K562 (cell line): ENCODE results near the gene TMTC2. TPM values are rescaled to one million over a fixed set of nuclear protein-coding genes. Genes with fewer than 3 reads are reported as not detected.

Experiments used
- ATAC-seq: fragments of 200-7000 bp; cut with Tn5 transposase; 3 replicates; pipeline ENCODE4 v1.9.1; 2020; ENCODE audit warnings: moderate library complexity
- BruUV-seq: library from RNA; stranded (reverse); fragments of 400-500 nt; replicated peaks from 2 replicates; lab custom pipeline; 2021; lab: Mats Ljungman, UMichigan
- CTCF ChIA-PET: fragments of 300-600 bp; formaldehyde crosslinking; extraction: SDS; loops from one replicate; lab custom pipeline; 2021; ENCODE audit warnings: low intra/inter-chr PET ratio; lab: Yijun Ruan, JAX
- POLR2A ChIA-PET: fragments of 300-600, 350-650 bp; sonication (Branson Sonifier 250); formaldehyde crosslinking; extraction: SDS; loops from one replicate; lab custom pipeline; 2021; ENCODE audit warnings: antibody characterized with exemption, inconsistent platforms; lab: Yijun Ruan, JAX
- DNase-seq, 4 experiments: peaks; one replicate each; pipeline versions ENCODE4 v3.0.0 to v3.0.0-alpha.2; 2011 to 2018; ENCODE audit warnings: low spot score in 3 of 4, mixed read lengths in 3 of 4; ENCODE audit errors: extremely low read depth in 1 of 4
- FAIRE-seq: peaks from 2 replicates; lab custom pipeline; 2011; peaks lifted over from hg19 to GRCh38; lab: Jason Lieb, UNC
- H2AFZ ChIP-seq: 2 replicates; pipeline ENCODE4 v1.6.0; 2011; ENCODE audit warnings: low read depth, low read length, control low read depth, inconsistent platforms
- H3K27ac ChIP-seq: fragments of 200-600 bp; 3 replicates; pipeline ENCODE4 v1.8.0; 2011; ENCODE audit warnings: low read depth, mild to moderate bottlenecking, control low read depth, inconsistent platforms, low read length, moderate library complexity, mixed read lengths; ENCODE audit errors: extremely low read depth
- H3K27me3 ChIP-seq, 2 experiments: fragments of 300-600 bp in 1 of 2; 2 replicates in 1 of 2; 3 replicates in 1 of 2; pipeline versions ENCODE4 v1.6.0 to v1.8.0; 2011; ENCODE audit warnings: inconsistent platforms in 2 of 2, low read length in 2 of 2, mild to moderate bottlenecking in 1 of 2, mixed read lengths in 1 of 2, moderate library complexity in 1 of 2; ENCODE audit not compliant: control insufficient read depth in 2 of 2, insufficient read depth in 2 of 2
- H3K36me3 ChIP-seq: fragments of 300-600 bp; 3 replicates; pipeline ENCODE4 v1.8.0; 2011; ENCODE audit warnings: mild to moderate bottlenecking, low read length, inconsistent platforms; ENCODE audit not compliant: control insufficient read depth, insufficient read depth
- H3K4me1 ChIP-seq, 2 experiments: fragments of 200-600 bp in 1 of 2; replicated peaks in 1 of 2; 2 replicates in 1 of 2; 3 replicates in 1 of 2; pipeline versions ENCODE4 v1.5.1 to v1.8.0; 2011; ENCODE audit warnings: inconsistent platforms in 2 of 2, low read length in 2 of 2, mild to moderate bottlenecking in 1 of 2, mixed read lengths in 1 of 2, moderate library complexity in 1 of 2; ENCODE audit not compliant: control insufficient read depth in 2 of 2, insufficient read depth in 2 of 2
- H3K4me2 ChIP-seq: 2 replicates; pipeline ENCODE4 v1.6.1; 2011; ENCODE audit warnings: low read length, control low read depth, inconsistent platforms, mixed read lengths; ENCODE audit not compliant: insufficient read depth
- H3K4me3 ChIP-seq: fragments of 200-600 bp; sonication (generic), shearing (Covaris generic); 2 replicates; pipeline ENCODE4 v1.5.1; 2016; ENCODE audit warnings: control low read depth, inconsistent platforms
- H3K79me2 ChIP-seq: fragments of 200-600 bp; 3 replicates; pipeline ENCODE4 v1.8.0; 2011; ENCODE audit warnings: low read length, inconsistent platforms; ENCODE audit not compliant: control insufficient read depth, insufficient read depth
- H3K9ac ChIP-seq, 2 experiments: 2 replicates each; pipeline versions ENCODE4 v1.6.0 to v1.6.1; 2011; ENCODE audit warnings: low read depth in 2 of 2, low read length in 2 of 2, control low read depth in 1 of 2, inconsistent platforms in 1 of 2, mild to moderate bottlenecking in 1 of 2, mixed read lengths in 1 of 2; ENCODE audit not compliant: insufficient read depth in 1 of 2
- H3K9me1 ChIP-seq: one replicate; pipeline ENCODE4 v1.6.0; 2011; ENCODE audit warnings: inconsistent platforms, mild to moderate bottlenecking, low read length, moderate library complexity; ENCODE audit not compliant: control insufficient read depth, insufficient read depth
- H3K9me3 ChIP-seq: replicated peaks from 2 replicates; pipeline ENCODE4 v1.5.1; 2011; ENCODE audit warnings: low read depth, low read length, inconsistent platforms; ENCODE audit not compliant: control insufficient read depth, insufficient read depth
- H4K20me1 ChIP-seq: replicated peaks from 2 replicates; pipeline ENCODE4 v1.6.1; 2011; ENCODE audit warnings: low read length, inconsistent platforms, mixed read lengths; ENCODE audit not compliant: control insufficient read depth, insufficient read depth
- GTF3C2 ChIP-seq: IDR thresholded peaks from 3 replicates; pipeline ENCODE4 v1.6.1; 2011; ENCODE audit warnings: borderline replicate concordance, mild to moderate bottlenecking, moderate library complexity; ENCODE audit not compliant: insufficient read length; ENCODE audit errors: extremely low read depth
- KLF16 ChIP-seq: IDR thresholded peaks from 2 replicates; pipeline ENCODE4 v1.6.1; 2016; ENCODE audit warnings: antibody characterized with exemption
- LCOR ChIP-seq: sonication (generic); formaldehyde crosslinking; IDR thresholded peaks from 2 replicates; pipeline ENCODE4 v1.8.0; 2022; ENCODE audit warnings: mild to moderate bottlenecking, missing genetic modification reagents
- MGA ChIP-seq: fragments of 450-650 bp; IDR thresholded peaks from 2 replicates; pipeline ENCODE4 v1.6.1; 2016; ENCODE audit warnings: mild to moderate bottlenecking, moderate library complexity
- NCOA1 ChIP-seq: fragments of 450-650 bp; IDR thresholded peaks from 2 replicates; pipeline ENCODE4 v1.6.1; 2016; ENCODE audit warnings: low read depth
- ZNF253 ChIP-seq: fragments of 250-450 bp; sonication (Bioruptor Pico); conservative IDR thresholded peaks from 2 replicates; pipeline ENCODE4 v1.6.1; 2021; ENCODE audit warnings: mild to moderate bottlenecking
- in situ Hi-C: fragments of 300-500 bp; cut with MboI; formaldehyde crosslinking; loops from 4 replicates; pipeline ENCODE4 v1.15.0; 2018; ENCODE audit warnings: inconsistent platforms, mixed read lengths
- intact Hi-C: fragments of 100-400 bp; cut with micrococcal nuclease; formaldehyde crosslinking; loops from 2 replicates; pipeline ENCODE4 v1.14.2; 2022
- polyA plus RNA-seq, 8 experiments: library from polyadenylated mRNA; depleted of rRNA in 4 of 8; stranded (reverse) in 5 of 8; unstranded in 3 of 8; fragments of >200 nt; fragmentation: Nextera tagmentation in 2 of 8; fragmentation: Illumina TruSeq in 1 of 8; extraction: Ambion mirVana in 2 of 8; extraction: Trizol in 1 of 8; gene quantifications; 2 replicates each; pipeline versions ENCODE4 v1.2.1 to v1.2.3, GENCODE V29; 2011 to 2014; ENCODE audit warnings: inconsistent platforms in 1 of 8, missing spikeins in 1 of 8
- total RNA-seq, 7 experiments: library from RNA; depleted of rRNA in 6 of 7; stranded (reverse); fragments of >200 nt in 6 of 7; fragmentation: Illumina TruSeq in 2 of 7; extraction: Trizol in 2 of 7; gene quantifications; 2 replicates each; pipeline versions ENCODE4 v1.2.1 to v1.2.3, GENCODE V29; 2011 to 2021; ENCODE audit warnings: low replicate concordance in 1 of 7
- TF ChIP-seq, protein P1 (sequence below): fragments of 450-650 bp; IDR thresholded peaks from 2 replicates; pipeline ENCODE4 v1.6.1; 2014; ENCODE audit warnings: low read depth, mild to moderate bottlenecking, moderate library complexity, borderline replicate concordance

TMTC2 gene
- total and polyA plus RNA-seq, 9 of the 15 experiments (the other 6 are each of a cell fraction or from before 2014, with no cell fraction given): 0.29 to 1.1 (median 0.55) TPM

- in situ Hi-C loops (no loop called here), intact Hi-C loops (no loop called here)
- Histone ChIP-seq H3K27ac (no peak overlapping the region), H3K9ac (no peak overlapping the region), H3K4me2 (no peak overlapping the region), H2AFZ (no peak overlapping the region), H3K79me2 (no peaks in the 10 kb centered on the region), H3K4me3 (no peak overlapping the region), H3K9me3 (no peaks in the 10 kb centered on the region), H3K36me3 (no peaks in the 10 kb centered on the region), H3K4me1 (no peaks in the 10 kb centered on the region), H3K27me3 (no peaks in the 10 kb centered on the region), H4K20me1 (no peaks in the 10 kb centered on the region), H3K9me1 (no peaks in the 10 kb centered on the region)
- no peak for ATAC-seq
- BruUV-seq: no TSS peak
- ChIA-PET CTCF (no interaction called here), POLR2A (no interaction called here)
- FAIRE-seq: no peak
- no peak for DNase-seq
- TF ChIP-seq, protein P1, sequence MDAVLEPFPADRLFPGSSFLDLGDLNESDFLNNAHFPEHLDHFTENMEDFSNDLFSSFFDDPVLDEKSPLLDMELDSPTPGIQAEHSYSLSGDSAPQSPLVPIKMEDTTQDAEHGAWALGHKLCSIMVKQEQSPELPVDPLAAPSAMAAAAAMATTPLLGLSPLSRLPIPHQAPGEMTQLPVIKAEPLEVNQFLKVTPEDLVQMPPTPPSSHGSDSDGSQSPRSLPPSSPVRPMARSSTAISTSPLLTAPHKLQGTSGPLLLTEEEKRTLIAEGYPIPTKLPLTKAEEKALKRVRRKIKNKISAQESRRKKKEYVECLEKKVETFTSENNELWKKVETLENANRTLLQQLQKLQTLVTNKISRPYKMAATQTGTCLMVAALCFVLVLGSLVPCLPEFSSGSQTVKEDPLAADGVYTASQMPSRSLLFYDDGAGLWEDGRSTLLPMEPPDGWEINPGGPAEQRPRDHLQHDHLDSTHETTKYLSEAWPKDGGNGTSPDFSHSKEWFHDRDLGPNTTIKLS: no peak
- no peak for TF ChIP-seq KLF16
- TF ChIP-seq ZNF253 (CRISPR knock-in tag): no peak
- no peak for TF ChIP-seq GTF3C2
- TF ChIP-seq LCOR (CRISPR knock-in tag): no peak
- no peak for TF ChIP-seq MGA
- no peak for TF ChIP-seq NCOA1
These were observed 148.5 kb downstream of the TMTC2 start for GRCh38 chr12:82835217-82835616.
